Measurements from ENCODE around the gene SHROOM1.

DNA sequence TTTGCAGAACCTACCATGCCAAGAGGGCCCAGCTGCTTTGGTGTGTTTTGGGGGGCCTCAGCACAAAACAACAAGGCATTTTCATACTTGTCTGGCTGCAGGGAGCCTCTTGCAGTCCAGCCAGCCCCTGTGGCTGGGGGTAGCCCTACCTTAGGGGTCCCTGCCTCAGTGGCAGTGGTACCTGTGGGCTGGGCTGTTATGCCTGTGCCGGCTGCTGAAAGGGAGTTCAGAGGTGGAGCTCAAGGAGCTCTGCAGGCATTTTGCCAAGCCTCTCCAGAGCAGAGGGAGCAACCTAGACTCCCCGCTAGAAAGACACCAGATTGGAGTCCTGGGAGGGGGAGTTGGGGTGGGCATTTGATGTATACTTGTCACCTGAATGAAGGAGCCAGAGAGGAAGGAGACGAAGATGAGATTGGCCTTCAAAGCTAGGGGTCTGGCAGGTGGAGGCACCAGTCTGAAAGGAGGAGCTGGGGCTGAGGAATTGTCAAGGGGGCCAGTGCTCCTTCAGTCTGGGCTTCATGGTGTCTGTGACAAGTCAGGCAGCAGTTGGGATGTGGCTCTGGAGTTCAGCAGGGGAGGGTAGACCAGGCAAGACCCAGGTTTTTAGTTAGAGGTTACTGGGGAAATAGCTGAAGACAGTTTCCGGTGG lies 1.5 kb downstream of the SHROOM1 start:
- TF ChIP-seq, protein P1, sequence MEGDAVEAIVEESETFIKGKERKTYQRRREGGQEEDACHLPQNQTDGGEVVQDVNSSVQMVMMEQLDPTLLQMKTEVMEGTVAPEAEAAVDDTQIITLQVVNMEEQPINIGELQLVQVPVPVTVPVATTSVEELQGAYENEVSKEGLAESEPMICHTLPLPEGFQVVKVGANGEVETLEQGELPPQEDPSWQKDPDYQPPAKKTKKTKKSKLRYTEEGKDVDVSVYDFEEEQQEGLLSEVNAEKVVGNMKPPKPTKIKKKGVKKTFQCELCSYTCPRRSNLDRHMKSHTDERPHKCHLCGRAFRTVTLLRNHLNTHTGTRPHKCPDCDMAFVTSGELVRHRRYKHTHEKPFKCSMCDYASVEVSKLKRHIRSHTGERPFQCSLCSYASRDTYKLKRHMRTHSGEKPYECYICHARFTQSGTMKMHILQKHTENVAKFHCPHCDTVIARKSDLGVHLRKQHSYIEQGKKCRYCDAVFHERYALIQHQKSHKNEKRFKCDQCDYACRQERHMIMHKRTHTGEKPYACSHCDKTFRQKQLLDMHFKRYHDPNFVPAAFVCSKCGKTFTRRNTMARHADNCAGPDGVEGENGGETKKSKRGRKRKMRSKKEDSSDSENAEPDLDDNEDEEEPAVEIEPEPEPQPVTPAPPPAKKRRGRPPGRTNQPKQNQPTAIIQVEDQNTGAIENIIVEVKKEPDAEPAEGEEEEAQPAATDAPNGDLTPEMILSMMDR (IDR thresholded peaks at IDR 0.05; ENCODE audit: control extremely low read depth in 1 of 3, insufficient read depth in 1 of 3, low read depth in 1 of 3, low read length in 3 of 3) = no peak
- no peak for TF ChIP-seq CREB1 (IDR thresholded peaks at IDR 0.05)
- no peak for TF ChIP-seq EP300 (IDR thresholded peaks at IDR 0.05; ENCODE audit: borderline replicate concordance in 1 of 2, low read depth in 2 of 2, low read length in 2 of 2)
- TF ChIP-seq RFX5 (IDR thresholded peaks at IDR 0.05; ENCODE audit: borderline replicate concordance, low read depth, low read length) = no peak
- TF ChIP-seq CHD2 (IDR thresholded peaks at IDR 0.05; ENCODE audit: low read length) = no peak
- TF ChIP-seq, protein P2, sequence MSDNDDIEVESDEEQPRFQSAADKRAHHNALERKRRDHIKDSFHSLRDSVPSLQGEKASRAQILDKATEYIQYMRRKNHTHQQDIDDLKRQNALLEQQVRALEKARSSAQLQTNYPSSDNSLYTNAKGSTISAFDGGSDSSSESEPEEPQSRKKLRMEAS (IDR thresholded peaks at IDR 0.05) = no peak

Data from H1 (cell line).